Measurements from ENCODE around the gene CMC2.
A peak's percentile ranks its signal among the peaks of the same experiment; 100 is the strongest.

Gene CMC2

GRCh38 chr16:81003610-81004460 is 2.9 kb downstream of the CMC2 start:
- POLR2A ChIA-PET = interaction anchor here (0.6 to 0.8 kb wide), 2 partner anchors 11 to 17 kb away, joined by 3 read pairs; no protein-coding TSS in a partner anchor
- peak overlapping the region in 6 of 7 experiments; percentile 33 to 97 (median 62) for H3K4me3 ChIP-seq (ENCODE audit: control insufficient read depth in 1 of 7, extremely low read depth in 1 of 7, insufficient read depth in 4 of 7, low read depth in 2 of 7, low read length in 6 of 7)

GRCh38 chr16:81003064-81003463 is 3.6 kb downstream of the CMC2 start:
- ChIA-PET POLR2A (no interaction called here), CTCF (interaction anchor here (1.0 to 3.5 kb wide), 5 partner anchors 10 to 34 kb away, joined by 3 to 20 read pairs (median 4); partner anchors contain the start of gene ATMIN)
- Histone ChIP-seq H3K27me3 (replicated peaks in 2 of 5; ENCODE audit: control insufficient read depth in 4 of 5, insufficient read depth in 5 of 5, low read length in 4 of 5) (no peaks in the 10 kb centered on the region), H3K9me3 (ENCODE audit: control extremely low read depth in 1 of 5, control insufficient read depth in 4 of 5, insufficient read depth in 2 of 5, low read depth in 1 of 5, low read length in 4 of 5) (no peaks in the 10 kb centered on the region), H3K4me3 (ENCODE audit: control insufficient read depth in 1 of 7, extremely low read depth in 1 of 7, insufficient read depth in 4 of 7, low read depth in 2 of 7, low read length in 6 of 7) (no peak overlapping the region), H3K27ac (ENCODE audit: insufficient read depth in 1 of 2, low read depth in 1 of 2, low read length in 2 of 2, poor library complexity in 1 of 2, severe bottlenecking in 2 of 2) (no peak overlapping the region), H3K4me1 (ENCODE audit: control extremely low read depth in 1 of 4, control insufficient read depth in 4 of 4, insufficient read depth in 4 of 4, low read length in 3 of 4) (peaks cover 8 to 30% (median 26%) of the 10 kb centered on the region in 4 experiments), H3K36me3 (ENCODE audit: control insufficient read depth in 4 of 4, insufficient read depth in 4 of 4, low read length in 3 of 4) (peaks cover 0 to 3% (median 0%) of the 10 kb centered on the region in 4 experiments)
- no peak for DNase-seq
- no CpG with 5 or more reads among the region's 4 CpGs for WGBS (ENCODE audit: insufficient coverage)

More at GRCh38 chr16:81003610-81004460, 2.9 kb downstream of the CMC2 start:
- H3K9me3 ChIP-seq (ENCODE audit: control extremely low read depth in 1 of 5, control insufficient read depth in 4 of 5, insufficient read depth in 2 of 5, low read depth in 1 of 5, low read length in 4 of 5) = no peaks in the 10 kb centered on the region
- peak overlapping the region; percentile 46 to 82 for H3K27ac ChIP-seq (ENCODE audit: insufficient read depth in 1 of 2, low read depth in 1 of 2, low read length in 2 of 2, poor library complexity in 1 of 2, severe bottlenecking in 2 of 2)
- DNase-seq = peak in 2 of 3 donors; percentile 36 to 48
- CTCF ChIA-PET = interaction anchor here (0.8 to 3.5 kb wide), 14 partner anchors 10 to 74 kb away, joined by 3 to 20 read pairs (median 6); partner anchors contain the start of gene ATMIN
- peaks cover 0 to 3% (median 0%) of the 10 kb centered on the region in 4 experiments for H3K36me3 ChIP-seq (ENCODE audit: control insufficient read depth in 4 of 4, insufficient read depth in 4 of 4, low read length in 3 of 4)
- whole genome bisulfite sequencing (ENCODE audit: insufficient coverage) = 100% methylated on average over 1 of the region's 11 CpGs
- H3K27me3 ChIP-seq (replicated peaks in 2 of 5; ENCODE audit: control insufficient read depth in 4 of 5, insufficient read depth in 5 of 5, low read length in 4 of 5) = no peaks in the 10 kb centered on the region
- peaks cover 8 to 36% (median 29%) of the 10 kb centered on the region in 4 experiments for H3K4me1 ChIP-seq (ENCODE audit: control extremely low read depth in 1 of 4, control insufficient read depth in 4 of 4, insufficient read depth in 4 of 4, low read length in 3 of 4)

- H3K9me3 ChIP-seq (ENCODE audit: control extremely low read depth in 1 of 5, control insufficient read depth in 4 of 5, insufficient read depth in 2 of 5, low read depth in 1 of 5, low read length in 4 of 5) = no peaks in the 10 kb centered on the region
- H3K27ac ChIP-seq (ENCODE audit: insufficient read depth in 1 of 2, low read depth in 1 of 2, low read length in 2 of 2, poor library complexity in 1 of 2, severe bottlenecking in 2 of 2) = no peak overlapping the region
- H3K4me3 ChIP-seq (ENCODE audit: control insufficient read depth in 1 of 7, extremely low read depth in 1 of 7, insufficient read depth in 4 of 7, low read depth in 2 of 7, low read length in 6 of 7) = no peak overlapping the region
- H3K27me3 ChIP-seq (replicated peaks in 2 of 5; ENCODE audit: control insufficient read depth in 4 of 5, insufficient read depth in 5 of 5, low read length in 4 of 5) = no peaks in the 10 kb centered on the region
- peaks cover 0 to 3% (median 0%) of the 10 kb centered on the region in 4 experiments for H3K36me3 ChIP-seq (ENCODE audit: control insufficient read depth in 4 of 4, insufficient read depth in 4 of 4, low read length in 3 of 4)
- CTCF ChIA-PET = interaction anchor here (1.1 kb wide), 1 partner anchor 18 kb away, joined by 4 read pairs; no protein-coding TSS in a partner anchor
- POLR2A ChIA-PET = no interaction called here
- WGBS (ENCODE audit: insufficient coverage) = 90% methylated on average over 2 of the region's 5 CpGs
- H3K4me1 ChIP-seq (ENCODE audit: control extremely low read depth in 1 of 4, control insufficient read depth in 4 of 4, insufficient read depth in 4 of 4, low read length in 3 of 4) = peaks cover 12 to 35% (median 26%) of the 10 kb centered on the region in 4 experiments
- no peak for DNase-seq
Observed at GRCh38 chr16:81001330-81001729, 5.4 kb downstream of the CMC2 start.

- peaks cover 11 to 37% (median 24%) of the 10 kb centered on the region in 4 experiments for H3K4me1 ChIP-seq (ENCODE audit: control extremely low read depth in 1 of 4, control insufficient read depth in 4 of 4, insufficient read depth in 4 of 4, low read length in 3 of 4)
- POLR2A ChIA-PET = no interaction called here
- H3K4me3 ChIP-seq (ENCODE audit: control insufficient read depth in 1 of 7, extremely low read depth in 1 of 7, insufficient read depth in 4 of 7, low read depth in 2 of 7, low read length in 6 of 7) = no peak overlapping the region
- DNase-seq = no peak
- WGBS (ENCODE audit: insufficient coverage) = 100% methylated on average over 1 of the region's 3 CpGs
- H3K9me3 ChIP-seq (ENCODE audit: control extremely low read depth in 1 of 5, control insufficient read depth in 4 of 5, insufficient read depth in 2 of 5, low read depth in 1 of 5, low read length in 4 of 5) = no peaks in the 10 kb centered on the region
- no peaks in the 10 kb centered on the region for H3K27me3 ChIP-seq (replicated peaks in 2 of 5; ENCODE audit: control insufficient read depth in 4 of 5, insufficient read depth in 5 of 5, low read length in 4 of 5)
- H3K36me3 ChIP-seq (ENCODE audit: control insufficient read depth in 4 of 4, insufficient read depth in 4 of 4, low read length in 3 of 4) = peaks cover 0 to 3% (median 0%) of the 10 kb centered on the region in 4 experiments
- CTCF ChIA-PET = interaction anchor here (1.1 kb wide), 1 partner anchor 18 kb away, joined by 4 read pairs; no protein-coding TSS in a partner anchor
- no peak overlapping the region for H3K27ac ChIP-seq (ENCODE audit: insufficient read depth in 1 of 2, low read depth in 1 of 2, low read length in 2 of 2, poor library complexity in 1 of 2, severe bottlenecking in 2 of 2)
Observed at GRCh38 chr16:81000873-81001272, 5.8 kb downstream of the CMC2 start.

- 100% methylated on average over 1 of the region's 7 CpGs for WGBS (ENCODE audit: insufficient coverage)
- CTCF ChIA-PET = interaction anchor here (1.1 kb wide), 1 partner anchor 21 kb away, joined by 3 read pairs; no protein-coding TSS in a partner anchor
- POLR2A ChIA-PET = no interaction called here
- H3K4me3 ChIP-seq (ENCODE audit: control insufficient read depth in 1 of 7, extremely low read depth in 1 of 7, insufficient read depth in 4 of 7, low read depth in 2 of 7, low read length in 6 of 7) = peak overlapping the region in 5 of 7 experiments; percentile 29 to 87 (median 81)
- H3K4me1 ChIP-seq (ENCODE audit: control extremely low read depth in 1 of 4, control insufficient read depth in 4 of 4, insufficient read depth in 4 of 4, low read length in 3 of 4) = peaks cover 0 to 14% (median 6%) of the 10 kb centered on the region in 4 experiments
- H3K27ac ChIP-seq (ENCODE audit: insufficient read depth in 1 of 2, low read depth in 1 of 2, low read length in 2 of 2, poor library complexity in 1 of 2, severe bottlenecking in 2 of 2) = peak overlapping the region; percentile 34 to 80
- peaks cover 0 to 3% (median 1%) of the 10 kb centered on the region in 4 experiments for H3K36me3 ChIP-seq (ENCODE audit: control insufficient read depth in 4 of 4, insufficient read depth in 4 of 4, low read length in 3 of 4)
- DNase-seq = no peak
- no peaks in the 10 kb centered on the region for H3K27me3 ChIP-seq (replicated peaks in 2 of 5; ENCODE audit: control insufficient read depth in 4 of 5, insufficient read depth in 5 of 5, low read length in 4 of 5)
- H3K9me3 ChIP-seq (ENCODE audit: control extremely low read depth in 1 of 5, control insufficient read depth in 4 of 5, insufficient read depth in 2 of 5, low read depth in 1 of 5, low read length in 4 of 5) = no peaks in the 10 kb centered on the region
Observed at GRCh38 chr16:80997964-80998620, 8.6 kb downstream of the CMC2 start.

- WGBS (ENCODE audit: insufficient coverage) = 0% methylated on average over 4 of the region's 9 CpGs
- DNase-seq = peak in 2 of 3 donors; percentile 34 to 48
- Histone ChIP-seq H3K27ac (ENCODE audit: insufficient read depth in 1 of 2, low read depth in 1 of 2, low read length in 2 of 2, poor library complexity in 1 of 2, severe bottlenecking in 2 of 2) (peak overlapping the region; percentile 34 to 80), H3K4me1 (ENCODE audit: control extremely low read depth in 1 of 4, control insufficient read depth in 4 of 4, insufficient read depth in 4 of 4, low read length in 3 of 4) (peaks cover 0 to 12% (median 6%) of the 10 kb centered on the region in 4 experiments), H3K36me3 (ENCODE audit: control insufficient read depth in 4 of 4, insufficient read depth in 4 of 4, low read length in 3 of 4) (peaks cover 0 to 3% (median 1%) of the 10 kb centered on the region in 4 experiments), H3K9me3 (ENCODE audit: control extremely low read depth in 1 of 5, control insufficient read depth in 4 of 5, insufficient read depth in 2 of 5, low read depth in 1 of 5, low read length in 4 of 5) (no peaks in the 10 kb centered on the region), H3K27me3 (replicated peaks in 2 of 5; ENCODE audit: control insufficient read depth in 4 of 5, insufficient read depth in 5 of 5, low read length in 4 of 5) (no peaks in the 10 kb centered on the region), H3K4me3 (ENCODE audit: control insufficient read depth in 1 of 7, extremely low read depth in 1 of 7, insufficient read depth in 4 of 7, low read depth in 2 of 7, low read length in 6 of 7) (peak overlapping the region in 6 of 7 experiments; percentile 29 to 87 (median 67))
- CTCF ChIA-PET = interaction anchor here (1.1 to 1.5 kb wide), 3 partner anchors 10 to 36 kb away, joined by 3 read pairs; no protein-coding TSS in a partner anchor
- POLR2A ChIA-PET = interaction anchor here (1.5 kb wide), 1 partner anchor 10 kb away, joined by 4 read pairs; the partner anchor contains the start of genes CENPN and CMC2
Observed at GRCh38 chr16:80997139-80997798, 9.4 kb downstream of the CMC2 start.

Data from common myeloid progenitor, CD34-positive (primary cell).